ENCODE data around the gene MPV17L2.

- TF ChIP-seq POLR2AphosphoS5 (IDR thresholded peaks at IDR 0.05; ENCODE audit: low read depth, low read length) (no peak), FOXP2 (optimal IDR thresholded peaks at IDR 0.05; ENCODE audit: borderline replicate concordance, extremely low read depth, extremely low read length, insufficient read depth) (no peak), REST (IDR thresholded peaks at IDR 0.05; ENCODE audit: insufficient read depth in 1 of 2, low read depth in 2 of 2, low read length in 2 of 2) (no peak)
Measured at GRCh38 chr19:18155095-18156087, 37.6 kb upstream of the MPV17L2 start.

All from PFSK-1 (cell line).